NCI-H748 treated with DMSO at 0.1 percent for 48 hours (cell line): ENCODE measurements around the gene ZNF81.
"Not testable (repeated sequence)": the region's sequence is repeated elsewhere in the genome, so short reads cannot be mapped to it uniquely, and the experiment has no call there.

Experiments
- DNase-seq: peaks from one replicate; lab custom pipeline; 2025; lab: John Stamatoyannopoulos, UW

ZNF81 gene

DNA sequence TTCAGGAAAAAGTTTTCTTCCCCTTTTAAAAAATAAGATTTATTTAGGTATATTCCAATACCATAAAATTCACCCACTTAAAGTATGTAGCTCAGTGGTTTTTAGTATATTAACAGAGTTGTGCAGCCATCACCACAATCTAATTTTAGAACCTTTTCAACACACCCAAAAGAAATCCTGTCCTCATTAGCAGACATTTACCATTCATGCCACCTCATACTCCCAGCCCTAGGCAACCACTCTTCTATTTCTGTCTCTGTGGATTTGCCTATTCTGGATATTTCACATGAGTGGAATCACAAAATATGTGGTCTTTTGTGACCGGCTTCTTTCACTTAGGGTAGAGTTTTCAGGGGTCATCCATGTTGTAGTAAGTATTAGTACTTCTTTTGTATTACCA is 7.4 kb downstream of the ZNF81 start:
- DNase-seq: no peak

- DNase-seq: no peak
Observed at GRCh38 chrX:47846040-47846439, 9.3 kb downstream of the ZNF81 start.

- no peak for DNase-seq
Observed at GRCh38 chrX:47849778-47850177, 13.1 kb downstream of the ZNF81 start.

DNA sequence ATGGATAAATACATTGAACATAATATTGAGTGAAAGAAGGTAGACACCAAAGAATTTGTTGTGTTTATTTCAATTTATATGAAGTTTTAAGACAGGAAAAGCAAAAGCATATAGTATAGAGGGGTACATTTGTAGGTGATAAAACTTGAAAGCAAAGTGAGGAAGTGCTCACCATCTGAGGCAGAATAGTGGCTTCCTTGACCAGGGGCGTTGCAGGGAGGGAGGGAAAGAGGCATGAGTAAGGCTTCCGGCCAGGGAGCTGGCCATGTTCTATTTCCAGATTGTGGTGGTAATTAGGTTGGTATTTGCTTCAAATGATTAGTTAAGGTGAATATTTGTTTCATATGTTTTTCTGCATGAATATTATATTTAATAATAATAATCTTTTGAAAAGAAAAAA is 13.7 kb downstream of the ZNF81 start:
- not testable (repeated sequence) for DNase-seq

DNA sequence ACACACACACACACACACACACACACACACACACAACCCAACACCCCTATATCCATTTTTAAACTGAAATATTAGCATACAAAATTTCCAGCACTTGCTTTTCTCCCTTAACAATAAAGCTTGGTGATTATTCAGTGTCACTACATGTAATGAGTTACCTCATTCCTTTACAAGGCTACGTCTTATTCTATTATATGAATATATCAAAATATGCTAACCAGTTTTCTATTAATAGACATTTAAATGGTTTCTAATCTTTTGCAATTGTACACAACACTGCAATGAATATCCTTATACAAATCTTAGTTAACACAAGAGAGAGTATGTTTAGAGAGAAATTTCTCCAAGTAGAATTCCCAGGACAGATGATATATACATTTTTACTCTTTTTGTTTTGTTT is 14.2 kb downstream of the ZNF81 start:
- DNase-seq: no peak

DNA sequence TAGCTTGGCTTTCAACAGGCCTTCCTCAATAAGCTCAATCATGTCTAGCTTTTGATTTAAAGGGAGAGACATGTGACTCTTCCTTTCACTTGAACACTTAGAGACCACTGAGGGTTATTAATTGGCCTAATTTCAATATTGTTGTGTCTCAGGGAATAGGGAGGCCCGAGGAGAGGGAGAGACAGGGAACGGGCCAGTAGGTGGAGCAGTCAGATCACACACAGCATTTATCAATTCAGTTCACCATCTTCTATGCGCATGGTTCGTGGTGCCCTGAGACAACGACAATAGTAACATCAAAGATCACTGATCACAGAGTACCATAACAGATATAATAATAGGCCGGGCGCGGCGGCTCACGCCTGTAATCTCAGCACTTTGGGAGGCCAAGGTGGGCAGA is 17.8 kb downstream of the ZNF81 start:
- DNase-seq: no peak

GRCh38 chrX:47859686-47860085 is 23.0 kb downstream of the ZNF81 start:
- DNase-seq: no peak

- no peak for DNase-seq
Observed at GRCh38 chrX:47862680-47863079, 26.0 kb downstream of the ZNF81 start.

GRCh38 chrX:47863187-47863586 is 26.5 kb downstream of the ZNF81 start:
- no peak for DNase-seq

DNA sequence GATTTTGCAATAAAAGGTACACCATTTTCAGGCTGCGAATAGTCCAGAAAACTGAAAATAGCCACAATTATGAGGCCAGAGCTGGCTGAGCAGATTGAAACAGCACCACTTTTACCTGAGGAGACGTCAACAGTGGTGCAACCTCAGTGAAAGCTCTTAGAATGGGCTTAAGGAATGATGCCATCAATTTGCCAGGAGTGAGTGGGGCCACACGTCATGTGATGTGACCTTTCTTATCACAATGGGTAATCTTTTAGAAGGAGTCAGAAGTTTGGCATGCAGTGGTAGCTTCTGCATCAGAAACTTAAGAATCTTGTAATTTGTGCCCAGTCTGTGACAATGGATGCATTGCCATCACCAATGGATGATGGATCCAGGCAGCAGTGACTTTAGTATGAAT is 27.6 kb downstream of the ZNF81 start:
- DNase-seq: no peak

DNA sequence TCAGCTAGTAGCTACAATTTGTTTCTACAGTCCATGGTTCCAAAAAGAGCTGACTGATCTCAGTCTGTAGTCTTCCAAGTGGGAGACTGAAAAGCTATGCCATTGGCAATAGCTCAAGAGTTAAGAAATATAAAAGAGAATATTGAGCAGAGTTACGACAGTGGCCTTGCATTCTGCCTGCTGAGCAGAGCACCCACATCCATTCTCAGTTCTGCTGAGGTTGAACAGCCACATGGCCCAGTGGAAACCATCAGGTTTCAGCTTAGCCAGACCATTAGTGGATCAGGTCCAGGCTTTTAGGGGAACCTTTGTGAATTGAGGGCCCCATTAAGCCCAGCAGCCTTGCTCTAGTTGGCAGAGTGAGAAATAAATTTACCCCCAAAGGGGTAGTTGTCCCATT is 28.1 kb downstream of the ZNF81 start:
- DNase-seq: no peak

- DNase-seq: no peak
Observed at GRCh38 chrX:47873123-47873522, 36.4 kb downstream of the ZNF81 start.

GRCh38 chrX:47877327-47877726 is 40.6 kb downstream of the ZNF81 start:
- DNase-seq: no peak

- DNase-seq: no peak
Observed at GRCh38 chrX:47878198-47878597, 41.5 kb downstream of the ZNF81 start.

DNA sequence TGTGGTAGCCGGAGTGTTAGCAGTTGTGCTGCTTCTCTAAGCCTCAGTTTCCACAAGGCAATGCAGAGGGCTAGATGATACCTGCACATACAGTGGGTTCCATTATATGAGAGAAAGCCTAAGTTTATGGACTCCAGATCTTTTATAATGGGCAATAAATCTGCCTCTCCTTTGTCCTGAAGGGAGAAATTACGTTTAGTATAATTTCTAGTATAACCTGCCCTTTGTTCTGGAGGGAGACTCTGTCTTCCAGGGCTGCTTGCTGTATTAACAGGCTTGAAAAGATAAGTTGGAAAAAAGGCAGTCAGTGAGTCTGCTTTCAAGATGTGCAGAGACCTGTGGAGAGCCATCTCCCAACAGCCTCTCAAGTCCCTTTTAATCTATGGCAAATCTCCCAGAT is 42.8 kb downstream of the ZNF81 start:
- DNase-seq: no peak

DNA sequence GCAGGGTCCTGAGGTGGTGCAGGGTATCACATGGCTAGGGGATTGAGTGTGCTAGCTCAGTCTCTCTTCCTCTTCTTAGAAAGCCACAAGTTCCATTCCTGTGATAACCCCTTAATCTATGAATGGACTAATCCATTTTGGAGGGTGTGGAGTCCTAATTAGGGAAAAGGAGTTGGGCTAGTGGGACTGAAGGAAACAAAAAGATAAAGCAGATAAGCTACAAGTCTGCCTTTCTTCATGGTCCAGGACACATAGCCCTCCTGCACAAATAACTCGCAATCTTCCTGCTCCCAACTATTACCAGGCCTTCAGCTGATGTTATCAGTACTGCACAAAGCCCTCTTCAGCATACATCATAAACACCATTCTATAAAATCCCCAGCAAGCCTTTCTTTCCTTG is 44.2 kb downstream of the ZNF81 start:
- DNase-seq: no peak

GRCh38 chrX:47885501-47885900 is 48.8 kb downstream of the ZNF81 start:
- DNase-seq: no peak

GRCh38 chrX:47898024-47898423 is 61.3 kb downstream of the ZNF81 start:
- no peak for DNase-seq

DNA sequence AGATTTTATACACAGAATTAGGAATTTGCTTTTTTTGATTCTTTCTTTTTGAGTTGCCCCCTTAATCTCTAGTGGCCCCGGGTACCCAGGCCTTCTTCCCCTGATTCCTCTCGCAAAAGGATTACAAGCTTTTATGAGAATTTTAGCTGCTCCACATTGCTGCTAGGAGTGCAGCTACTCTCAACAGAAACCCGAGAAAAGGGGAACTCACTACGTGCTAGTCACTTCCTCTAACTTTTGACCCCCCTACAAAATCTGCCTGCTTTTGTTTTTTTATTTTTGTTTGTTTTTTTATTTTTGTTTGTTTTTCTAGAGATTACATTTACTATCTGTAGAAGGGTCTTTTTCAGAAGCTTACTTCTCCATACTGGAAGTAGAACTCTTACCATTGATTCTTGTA is 64.1 kb downstream of the ZNF81 start:
- no peak for DNase-seq

DNA sequence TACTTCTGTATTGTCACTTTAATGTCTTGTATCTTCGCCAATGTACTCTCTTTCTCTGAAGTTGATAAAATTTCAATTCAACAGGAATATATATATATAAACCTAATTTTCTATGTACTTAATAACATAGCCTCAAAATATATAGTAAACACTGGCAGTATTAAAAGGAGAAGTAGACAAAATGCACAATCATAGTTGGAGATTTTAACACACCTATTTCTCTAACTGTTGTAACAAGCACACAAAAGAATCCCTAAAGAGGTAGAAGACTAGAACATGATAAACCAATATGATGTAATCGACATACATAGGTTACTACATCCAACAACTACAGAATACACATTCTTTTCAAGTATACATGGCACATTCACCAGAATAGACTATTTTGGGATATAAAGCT is 65.5 kb downstream of the ZNF81 start:
- DNase-seq: no peak

- no peak for DNase-seq
Observed at GRCh38 chrX:47915886-47916493, 79.3 kb downstream of the ZNF81 start.

DNA sequence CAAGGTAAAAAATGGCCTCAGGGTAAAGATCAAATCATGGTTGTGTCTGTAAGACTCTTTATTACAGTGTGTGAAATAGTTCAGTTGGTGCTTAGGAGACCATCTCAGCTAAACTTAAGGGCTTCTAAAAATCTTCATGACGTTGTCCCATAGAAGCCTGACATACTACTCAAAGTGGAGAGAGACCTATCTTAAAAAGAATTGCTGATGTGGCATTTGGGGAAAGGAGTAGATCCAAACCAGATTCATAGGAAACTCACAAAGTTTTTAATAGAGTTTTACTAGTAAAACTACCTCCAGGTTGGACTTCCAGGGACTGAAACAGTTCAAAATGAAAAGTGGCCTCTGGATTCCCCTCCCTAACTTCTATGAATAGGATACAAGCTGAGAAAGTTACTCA is 81.6 kb downstream of the ZNF81 start:
- no peak for DNase-seq

- no peak for DNase-seq
Observed at GRCh38 chrX:47927212-47927611, 90.5 kb downstream of the ZNF81 start.

DNA sequence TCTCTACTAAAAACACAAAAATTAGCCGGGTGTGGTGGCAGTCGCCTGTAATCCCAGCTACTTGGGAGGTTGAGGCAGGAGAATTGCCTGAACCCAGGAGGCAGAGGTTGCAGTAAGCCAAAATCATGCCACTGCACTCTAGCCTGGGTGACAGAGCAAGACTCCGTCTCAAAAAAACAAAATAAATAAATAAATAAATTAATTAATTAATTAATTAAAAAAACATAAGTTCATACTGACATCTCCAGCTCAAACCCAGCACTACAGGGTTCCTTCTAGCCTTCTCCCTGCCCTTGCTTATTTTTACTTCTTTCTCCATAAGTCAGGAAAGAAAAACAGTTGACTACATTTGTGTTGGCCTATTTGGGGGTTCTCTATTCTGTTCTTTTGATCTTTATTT is 95.3 kb downstream of the ZNF81 start:
- DNase-seq: not testable (repeated sequence)

GRCh38 chrX:47933946-47934345 is 97.2 kb downstream of the ZNF81 start:
- no peak for DNase-seq
